K562 (cell line): ENCODE results near the gene ERICH6. TPM values are rescaled to one million over a fixed set of nuclear protein-coding genes. Genes with fewer than 3 reads are reported as not detected.
A peak's percentile ranks its signal among the peaks of the same experiment; 100 is the strongest.

Experiments used
- MED1 ChIP-seq: sonication (generic); formaldehyde crosslinking; IDR thresholded peaks from 2 replicates; pipeline ENCODE4 v1.8.1; 2023; ENCODE audit warnings: missing genetic modification reagents, borderline replicate concordance
- MTA1 ChIP-seq: fragments of 450-650 bp; IDR thresholded peaks from 2 replicates; pipeline ENCODE4 v1.6.1; 2017; ENCODE audit warnings: borderline replicate concordance
- SRSF3 ChIP-seq: fragments of 200-400 bp; formaldehyde crosslinking; IDR thresholded peaks from 2 replicates; pipeline ENCODE4 v1.6.1; 2016; ENCODE audit warnings: mild to moderate bottlenecking, low read length, moderate library complexity; ENCODE audit not compliant: insufficient read depth
- polyA plus RNA-seq, 8 experiments: library from polyadenylated mRNA; depleted of rRNA in 4 of 8; stranded (reverse) in 5 of 8; unstranded in 3 of 8; fragments of >200 nt; fragmentation: Nextera tagmentation in 2 of 8; fragmentation: Illumina TruSeq in 1 of 8; extraction: Ambion mirVana in 2 of 8; extraction: Trizol in 1 of 8; gene quantifications; 2 replicates each; pipeline versions ENCODE4 v1.2.1 to v1.2.3, GENCODE V29; 2011 to 2014; ENCODE audit warnings: inconsistent platforms in 1 of 8, missing spikeins in 1 of 8
- total RNA-seq, 7 experiments: library from RNA; depleted of rRNA in 6 of 7; stranded (reverse); fragments of >200 nt in 6 of 7; fragmentation: Illumina TruSeq in 2 of 7; extraction: Trizol in 2 of 7; gene quantifications; 2 replicates each; pipeline versions ENCODE4 v1.2.1 to v1.2.3, GENCODE V29; 2011 to 2021; ENCODE audit warnings: low replicate concordance in 1 of 7
- TF ChIP-seq, protein P1 (sequence below): fragments of 450-650 bp; IDR thresholded peaks from 2 replicates; pipeline ENCODE4 v1.7.0; 2016; ENCODE audit warnings: borderline replicate concordance
- TF ChIP-seq, protein P2 (sequence below): fragments of 250-450 bp; sonication (Bioruptor Pico); IDR thresholded peaks from 2 replicates; pipeline ENCODE4 v1.4.0; 2020; ENCODE audit warnings: mild to moderate bottlenecking, moderate library complexity
- TF ChIP-seq, protein P3 (sequence below): sonication (generic); formaldehyde crosslinking; IDR thresholded peaks from 2 replicates; pipeline ENCODE4 v1.8.0; 2022; ENCODE audit warnings: mild to moderate bottlenecking, missing genetic modification reagents
- TF ChIP-seq, protein P4 (sequence below): fragments of 450-650 bp; IDR thresholded peaks from 2 replicates; pipeline ENCODE4 v1.7.1; 2018; ENCODE audit warnings: mild to moderate bottlenecking, low read depth; ENCODE audit not compliant: partially characterized antibody
- TF ChIP-seq, protein P5 (sequence below): sonication (generic); formaldehyde crosslinking; IDR thresholded peaks from 2 replicates; pipeline ENCODE4 v1.8.1; 2022; ENCODE audit warnings: missing genetic modification reagents

ERICH6 gene
- total and polyA plus RNA-seq, 9 of the 15 experiments (the other 6 are each of a cell fraction or from before 2014, with no cell fraction given): not detected

DNA sequence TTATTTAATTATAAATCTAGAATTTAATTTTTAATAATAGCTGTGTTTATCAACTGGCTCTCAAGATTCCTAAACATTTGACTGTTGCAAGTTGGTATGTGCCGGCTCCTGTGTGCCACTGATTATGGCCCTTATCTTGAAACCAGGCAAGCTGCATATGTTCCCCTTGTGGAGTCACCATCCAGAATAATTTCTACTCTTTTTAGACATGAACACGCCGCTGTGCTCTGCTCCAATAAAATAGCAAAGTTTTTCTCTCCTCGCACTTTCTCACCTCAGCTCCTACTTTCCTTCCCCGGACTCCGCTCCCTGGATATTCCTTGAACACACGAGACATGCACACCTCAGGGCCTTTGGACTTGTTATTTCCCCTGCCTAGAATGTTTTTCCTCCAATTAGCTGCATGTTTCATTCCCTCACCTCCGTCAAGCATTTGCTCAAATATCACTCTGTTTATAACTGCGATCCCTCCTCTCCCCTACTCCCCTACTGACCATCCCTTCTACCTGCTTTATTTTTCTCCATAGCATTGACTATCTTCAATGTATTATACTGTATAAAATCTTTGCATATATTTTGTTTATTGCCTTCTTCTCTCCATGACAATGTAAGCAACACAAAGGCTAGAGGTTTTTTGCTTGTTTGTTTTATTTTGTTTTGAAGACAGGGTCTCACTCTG is 26.1 kb upstream of the ERICH6 start (continued):
- TF ChIP-seq, protein P1, sequence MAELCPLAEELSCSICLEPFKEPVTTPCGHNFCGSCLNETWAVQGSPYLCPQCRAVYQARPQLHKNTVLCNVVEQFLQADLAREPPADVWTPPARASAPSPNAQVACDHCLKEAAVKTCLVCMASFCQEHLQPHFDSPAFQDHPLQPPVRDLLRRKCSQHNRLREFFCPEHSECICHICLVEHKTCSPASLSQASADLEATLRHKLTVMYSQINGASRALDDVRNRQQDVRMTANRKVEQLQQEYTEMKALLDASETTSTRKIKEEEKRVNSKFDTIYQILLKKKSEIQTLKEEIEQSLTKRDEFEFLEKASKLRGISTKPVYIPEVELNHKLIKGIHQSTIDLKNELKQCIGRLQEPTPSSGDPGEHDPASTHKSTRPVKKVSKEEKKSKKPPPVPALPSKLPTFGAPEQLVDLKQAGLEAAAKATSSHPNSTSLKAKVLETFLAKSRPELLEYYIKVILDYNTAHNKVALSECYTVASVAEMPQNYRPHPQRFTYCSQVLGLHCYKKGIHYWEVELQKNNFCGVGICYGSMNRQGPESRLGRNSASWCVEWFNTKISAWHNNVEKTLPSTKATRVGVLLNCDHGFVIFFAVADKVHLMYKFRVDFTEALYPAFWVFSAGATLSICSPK: no peak
- TF ChIP-seq MTA1 (0 out of 2 replicates have a peak, but pooled peaks have one; percentile 56), MED1 (CRISPR knock-in tag) (no peak), SRSF3 (no peak)
- TF ChIP-seq, protein P2, sequence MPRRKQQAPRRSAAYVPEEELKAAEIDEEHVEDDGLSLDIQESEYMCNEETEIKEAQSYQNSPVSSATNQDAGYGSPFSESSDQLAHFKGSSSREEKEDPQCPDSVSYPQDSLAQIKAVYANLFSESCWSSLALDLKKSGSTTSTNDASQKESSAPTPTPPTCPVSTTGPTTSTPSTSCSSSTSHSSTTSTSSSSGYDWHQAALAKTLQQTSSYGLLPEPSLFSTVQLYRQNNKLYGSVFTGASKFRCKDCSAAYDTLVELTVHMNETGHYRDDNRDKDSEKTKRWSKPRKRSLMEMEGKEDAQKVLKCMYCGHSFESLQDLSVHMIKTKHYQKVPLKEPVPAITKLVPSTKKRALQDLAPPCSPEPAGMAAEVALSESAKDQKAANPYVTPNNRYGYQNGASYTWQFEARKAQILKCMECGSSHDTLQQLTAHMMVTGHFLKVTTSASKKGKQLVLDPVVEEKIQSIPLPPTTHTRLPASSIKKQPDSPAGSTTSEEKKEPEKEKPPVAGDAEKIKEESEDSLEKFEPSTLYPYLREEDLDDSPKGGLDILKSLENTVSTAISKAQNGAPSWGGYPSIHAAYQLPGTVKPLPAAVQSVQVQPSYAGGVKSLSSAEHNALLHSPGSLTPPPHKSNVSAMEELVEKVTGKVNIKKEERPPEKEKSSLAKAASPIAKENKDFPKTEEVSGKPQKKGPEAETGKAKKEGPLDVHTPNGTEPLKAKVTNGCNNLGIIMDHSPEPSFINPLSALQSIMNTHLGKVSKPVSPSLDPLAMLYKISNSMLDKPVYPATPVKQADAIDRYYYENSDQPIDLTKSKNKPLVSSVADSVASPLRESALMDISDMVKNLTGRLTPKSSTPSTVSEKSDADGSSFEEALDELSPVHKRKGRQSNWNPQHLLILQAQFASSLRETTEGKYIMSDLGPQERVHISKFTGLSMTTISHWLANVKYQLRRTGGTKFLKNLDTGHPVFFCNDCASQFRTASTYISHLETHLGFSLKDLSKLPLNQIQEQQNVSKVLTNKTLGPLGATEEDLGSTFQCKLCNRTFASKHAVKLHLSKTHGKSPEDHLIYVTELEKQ (CRISPR knock-in tag): no peak
- TF ChIP-seq, protein P3, sequence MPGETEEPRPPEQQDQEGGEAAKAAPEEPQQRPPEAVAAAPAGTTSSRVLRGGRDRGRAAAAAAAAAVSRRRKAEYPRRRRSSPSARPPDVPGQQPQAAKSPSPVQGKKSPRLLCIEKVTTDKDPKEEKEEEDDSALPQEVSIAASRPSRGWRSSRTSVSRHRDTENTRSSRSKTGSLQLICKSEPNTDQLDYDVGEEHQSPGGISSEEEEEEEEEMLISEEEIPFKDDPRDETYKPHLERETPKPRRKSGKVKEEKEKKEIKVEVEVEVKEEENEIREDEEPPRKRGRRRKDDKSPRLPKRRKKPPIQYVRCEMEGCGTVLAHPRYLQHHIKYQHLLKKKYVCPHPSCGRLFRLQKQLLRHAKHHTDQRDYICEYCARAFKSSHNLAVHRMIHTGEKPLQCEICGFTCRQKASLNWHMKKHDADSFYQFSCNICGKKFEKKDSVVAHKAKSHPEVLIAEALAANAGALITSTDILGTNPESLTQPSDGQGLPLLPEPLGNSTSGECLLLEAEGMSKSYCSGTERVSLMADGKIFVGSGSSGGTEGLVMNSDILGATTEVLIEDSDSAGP (CRISPR knock-in tag): no peak
- TF ChIP-seq, protein P4, sequence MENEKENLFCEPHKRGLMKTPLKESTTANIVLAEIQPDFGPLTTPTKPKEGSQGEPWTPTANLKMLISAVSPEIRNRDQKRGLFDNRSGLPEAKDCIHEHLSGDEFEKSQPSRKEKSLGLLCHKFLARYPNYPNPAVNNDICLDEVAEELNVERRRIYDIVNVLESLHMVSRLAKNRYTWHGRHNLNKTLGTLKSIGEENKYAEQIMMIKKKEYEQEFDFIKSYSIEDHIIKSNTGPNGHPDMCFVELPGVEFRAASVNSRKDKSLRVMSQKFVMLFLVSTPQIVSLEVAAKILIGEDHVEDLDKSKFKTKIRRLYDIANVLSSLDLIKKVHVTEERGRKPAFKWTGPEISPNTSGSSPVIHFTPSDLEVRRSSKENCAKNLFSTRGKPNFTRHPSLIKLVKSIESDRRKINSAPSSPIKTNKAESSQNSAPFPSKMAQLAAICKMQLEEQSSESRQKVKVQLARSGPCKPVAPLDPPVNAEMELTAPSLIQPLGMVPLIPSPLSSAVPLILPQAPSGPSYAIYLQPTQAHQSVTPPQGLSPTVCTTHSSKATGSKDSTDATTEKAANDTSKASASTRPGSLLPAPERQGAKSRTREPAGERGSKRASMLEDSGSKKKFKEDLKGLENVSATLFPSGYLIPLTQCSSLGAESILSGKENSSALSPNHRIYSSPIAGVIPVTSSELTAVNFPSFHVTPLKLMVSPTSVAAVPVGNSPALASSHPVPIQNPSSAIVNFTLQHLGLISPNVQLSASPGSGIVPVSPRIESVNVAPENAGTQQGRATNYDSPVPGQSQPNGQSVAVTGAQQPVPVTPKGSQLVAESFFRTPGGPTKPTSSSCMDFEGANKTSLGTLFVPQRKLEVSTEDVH: no peak
- TF ChIP-seq, protein P5, sequence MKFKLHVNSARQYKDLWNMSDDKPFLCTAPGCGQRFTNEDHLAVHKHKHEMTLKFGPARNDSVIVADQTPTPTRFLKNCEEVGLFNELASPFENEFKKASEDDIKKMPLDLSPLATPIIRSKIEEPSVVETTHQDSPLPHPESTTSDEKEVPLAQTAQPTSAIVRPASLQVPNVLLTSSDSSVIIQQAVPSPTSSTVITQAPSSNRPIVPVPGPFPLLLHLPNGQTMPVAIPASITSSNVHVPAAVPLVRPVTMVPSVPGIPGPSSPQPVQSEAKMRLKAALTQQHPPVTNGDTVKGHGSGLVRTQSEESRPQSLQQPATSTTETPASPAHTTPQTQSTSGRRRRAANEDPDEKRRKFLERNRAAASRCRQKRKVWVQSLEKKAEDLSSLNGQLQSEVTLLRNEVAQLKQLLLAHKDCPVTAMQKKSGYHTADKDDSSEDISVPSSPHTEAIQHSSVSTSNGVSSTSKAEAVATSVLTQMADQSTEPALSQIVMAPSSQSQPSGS (CRISPR knock-in tag): no peak
